VCaP (cell line): ENCODE results near the gene WHRN.

Experiments
- H3K27ac ChIP-seq: fragments of 450-650 bp; 2 replicates; pipeline ENCODE4 v1.5.1; 2017
- TF ChIP-seq, protein P1 (sequence below): fragments of 450-650 bp; conservative IDR thresholded peaks from 2 replicates; pipeline ENCODE4 v1.5.1; 2017; ENCODE audit warnings: mild to moderate bottlenecking, moderate library complexity

The WHRN gene

DNA sequence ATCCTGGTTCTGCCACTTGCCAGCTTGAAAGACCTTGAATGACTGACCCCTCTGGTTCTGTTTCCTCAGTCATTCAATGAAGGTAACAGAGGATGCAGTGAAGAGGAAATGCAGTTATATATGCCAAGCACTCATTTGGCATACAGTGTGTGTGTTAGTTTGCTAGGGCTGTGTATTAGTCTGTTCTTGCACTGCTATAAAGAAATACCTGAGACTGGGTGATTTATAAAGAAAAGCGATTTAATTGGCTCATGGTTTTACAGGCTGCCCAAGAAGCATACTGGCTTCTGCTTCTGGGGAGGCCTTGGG lies 8.6 kb upstream of the WHRN start:
- TF ChIP-seq, protein P1, sequence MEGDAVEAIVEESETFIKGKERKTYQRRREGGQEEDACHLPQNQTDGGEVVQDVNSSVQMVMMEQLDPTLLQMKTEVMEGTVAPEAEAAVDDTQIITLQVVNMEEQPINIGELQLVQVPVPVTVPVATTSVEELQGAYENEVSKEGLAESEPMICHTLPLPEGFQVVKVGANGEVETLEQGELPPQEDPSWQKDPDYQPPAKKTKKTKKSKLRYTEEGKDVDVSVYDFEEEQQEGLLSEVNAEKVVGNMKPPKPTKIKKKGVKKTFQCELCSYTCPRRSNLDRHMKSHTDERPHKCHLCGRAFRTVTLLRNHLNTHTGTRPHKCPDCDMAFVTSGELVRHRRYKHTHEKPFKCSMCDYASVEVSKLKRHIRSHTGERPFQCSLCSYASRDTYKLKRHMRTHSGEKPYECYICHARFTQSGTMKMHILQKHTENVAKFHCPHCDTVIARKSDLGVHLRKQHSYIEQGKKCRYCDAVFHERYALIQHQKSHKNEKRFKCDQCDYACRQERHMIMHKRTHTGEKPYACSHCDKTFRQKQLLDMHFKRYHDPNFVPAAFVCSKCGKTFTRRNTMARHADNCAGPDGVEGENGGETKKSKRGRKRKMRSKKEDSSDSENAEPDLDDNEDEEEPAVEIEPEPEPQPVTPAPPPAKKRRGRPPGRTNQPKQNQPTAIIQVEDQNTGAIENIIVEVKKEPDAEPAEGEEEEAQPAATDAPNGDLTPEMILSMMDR = no peak
- no peak overlapping the region for H3K27ac ChIP-seq

DNA sequence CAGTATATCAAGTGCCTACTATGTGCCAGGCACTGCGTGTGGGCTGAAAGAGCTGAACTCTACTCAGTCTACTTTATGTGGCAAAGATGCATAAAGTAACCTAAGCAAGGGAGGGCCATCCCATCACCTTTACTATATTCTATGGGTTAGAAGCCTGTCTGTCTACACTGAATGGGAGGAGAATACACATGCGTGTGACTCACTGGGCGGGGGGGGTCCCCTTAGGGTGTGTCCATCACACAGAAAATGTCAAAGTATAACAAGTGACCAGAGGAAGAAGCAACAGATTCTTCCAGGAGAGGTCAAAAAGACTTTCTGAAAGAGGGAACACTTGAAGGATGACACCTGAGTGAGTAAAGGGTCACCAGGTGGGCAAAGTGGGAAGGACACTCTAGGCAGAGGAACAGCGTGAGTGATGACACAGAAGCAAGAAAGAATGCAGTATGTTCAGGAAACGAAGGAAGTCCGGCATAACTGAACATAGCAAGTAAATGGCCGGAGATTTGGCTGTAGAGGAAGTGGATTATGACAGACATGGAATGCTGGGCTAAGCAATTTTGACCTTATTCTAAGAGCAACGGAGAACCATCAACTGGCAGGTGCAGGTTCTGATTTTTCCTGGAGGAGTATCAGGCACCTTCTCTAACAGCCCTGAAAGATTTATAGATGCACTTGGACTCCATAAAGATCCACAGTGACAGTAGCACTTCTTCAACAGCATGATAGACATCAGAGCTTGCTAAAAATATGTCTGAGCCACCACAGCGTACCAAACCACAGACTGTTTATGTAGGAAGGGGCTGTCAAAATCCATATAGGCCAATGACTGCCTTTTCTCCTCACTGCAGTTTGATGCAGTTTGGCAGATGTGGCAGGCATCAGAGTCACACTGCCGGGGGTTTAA lies 8.0 kb upstream of the WHRN start:
- H3K27ac ChIP-seq = no peak overlapping the region
- TF ChIP-seq, protein P1 = no peak

DNA sequence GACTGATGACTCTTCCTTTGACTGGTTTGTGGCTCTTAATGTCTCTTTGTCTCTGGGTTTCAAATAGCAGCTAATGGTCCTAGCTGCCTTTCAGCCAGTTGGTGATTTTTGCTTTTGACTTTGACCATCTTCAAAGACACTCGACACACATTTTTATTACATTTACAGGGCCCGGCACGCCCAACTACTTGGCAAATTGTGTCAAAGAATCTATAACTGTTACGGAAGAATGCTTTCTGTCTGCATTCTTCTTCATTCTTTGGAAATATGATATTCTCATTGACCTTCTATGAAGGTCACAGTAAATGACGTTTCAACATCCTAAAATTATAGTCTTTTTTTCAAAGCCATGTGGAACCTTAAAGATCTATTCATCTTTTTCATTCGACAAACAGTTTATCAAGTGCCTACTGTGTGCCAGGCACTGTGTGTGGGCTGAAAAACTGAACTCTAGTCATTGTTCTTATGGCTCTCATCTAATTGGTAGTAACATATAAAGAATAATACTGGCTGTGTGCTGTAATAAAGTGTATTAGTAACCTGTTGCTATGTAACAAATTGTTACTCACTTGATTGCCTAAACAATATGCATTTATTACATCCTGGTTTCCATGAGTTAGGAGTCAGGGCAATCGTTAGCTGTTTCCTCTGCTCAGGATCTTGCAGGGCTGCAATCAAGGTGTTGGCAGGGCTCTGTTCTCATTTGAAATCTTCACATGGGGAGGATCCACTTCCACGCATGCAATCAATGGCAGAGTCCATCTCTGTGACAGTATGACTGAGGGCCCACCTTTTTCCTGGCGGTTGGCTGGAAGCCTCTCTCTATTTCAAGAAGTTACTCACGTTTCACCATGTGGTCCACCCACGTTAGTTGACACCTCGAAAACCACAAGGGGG lies 7.0 kb upstream of the WHRN start:
- TF ChIP-seq, protein P1 = no peak
- H3K27ac ChIP-seq = no peak overlapping the region

DNA sequence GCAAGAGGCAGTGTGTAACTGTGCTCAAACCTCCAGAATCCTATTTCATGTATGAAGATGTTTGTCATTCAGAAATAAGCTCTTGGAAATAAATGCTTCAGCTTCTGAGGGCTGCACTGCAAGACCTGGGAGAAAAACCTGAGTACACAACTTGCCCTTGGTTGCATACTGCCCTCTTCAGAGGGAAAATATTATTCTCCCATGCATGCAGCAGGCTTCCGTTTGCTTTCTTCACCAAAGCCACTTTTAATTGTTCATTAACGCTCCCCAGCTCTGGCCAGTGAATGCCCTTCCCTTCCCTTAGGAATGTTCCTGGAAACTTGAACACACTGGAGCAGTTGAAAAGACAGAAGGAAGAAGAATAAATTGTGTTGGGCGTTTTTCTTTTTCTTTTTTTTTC lies 2.5 kb upstream of the WHRN start:
- H3K27ac ChIP-seq = no peak overlapping the region
- TF ChIP-seq, protein P1 = peak; percentile 87

DNA sequence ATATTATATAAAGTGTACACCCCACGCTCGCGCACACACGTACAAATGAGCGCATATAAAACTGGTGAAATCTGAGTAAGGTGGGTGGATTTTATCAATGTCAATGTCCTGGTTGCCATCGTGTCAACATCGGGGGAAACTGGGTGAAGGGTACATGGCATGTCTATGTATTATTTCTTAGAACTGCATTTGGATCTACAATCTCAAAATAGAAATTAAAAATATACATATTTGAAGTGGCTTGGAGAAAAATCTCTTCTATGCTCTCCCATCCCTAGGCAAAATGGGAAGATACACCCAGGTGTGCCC lies 763 bp upstream of the WHRN start:
- TF ChIP-seq, protein P1 = no peak
- peak overlapping the region; percentile 38; the same call in 1 of the 2 replicates for H3K27ac ChIP-seq

DNA sequence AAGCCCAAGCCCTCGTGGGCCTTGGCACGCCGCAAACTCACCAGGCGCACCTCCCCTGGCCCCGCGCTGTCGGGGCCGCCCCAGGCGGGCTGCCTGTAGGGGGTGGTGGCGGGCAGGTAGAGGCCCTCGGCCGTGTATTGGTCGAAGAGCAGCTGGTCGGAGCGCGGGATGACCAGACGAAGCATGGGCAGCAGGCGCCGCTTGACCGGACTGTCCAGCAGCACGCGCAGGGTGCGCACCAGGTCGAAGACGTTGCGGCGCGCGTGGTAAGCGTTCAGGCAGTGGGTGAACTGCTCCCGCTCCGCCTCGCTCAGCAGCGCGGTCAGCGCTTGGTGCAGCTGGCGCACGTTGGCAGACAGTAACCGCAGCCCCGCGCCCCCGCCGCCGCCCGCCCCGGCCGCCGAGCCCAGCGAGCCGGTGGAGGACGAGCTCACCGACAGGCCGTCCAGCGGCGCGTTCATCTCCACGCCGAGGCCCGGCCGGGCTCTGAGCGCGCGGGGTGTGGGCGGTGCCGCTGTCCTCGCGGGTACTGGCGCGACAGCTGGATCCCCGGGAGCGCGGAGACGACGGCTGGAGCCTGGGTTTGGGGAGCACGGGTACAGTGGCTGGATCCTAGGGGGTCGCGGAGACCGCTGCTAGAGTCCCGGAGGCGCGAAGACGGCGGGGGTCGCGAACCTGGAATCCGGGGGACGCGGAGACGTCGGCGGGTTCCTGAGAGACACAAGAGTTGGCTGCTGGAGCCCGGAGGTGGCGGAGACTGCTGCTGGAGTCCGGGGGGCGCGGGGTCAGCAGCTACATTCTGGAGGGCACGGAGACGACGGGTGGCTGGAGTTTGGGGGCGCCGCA lies 709 bp downstream of the WHRN start:
- TF ChIP-seq, protein P1 = peak; percentile 33
- peak overlapping the region; percentile 38; the same call in 1 of the 2 replicates for H3K27ac ChIP-seq
